NAMALWA (cell line): ENCODE measurements around the gene PSMC2.
"Not testable (repeated sequence)": the region's sequence is repeated elsewhere in the genome, so short reads cannot be mapped to it uniquely, and the experiment has no call there.

ENCODE experiments used
- DNase-seq: peaks from one replicate; pipeline ENCODE4 v3.0.0-alpha.2; 2015; ENCODE audit warnings: low spot score

PSMC2 gene

DNA sequence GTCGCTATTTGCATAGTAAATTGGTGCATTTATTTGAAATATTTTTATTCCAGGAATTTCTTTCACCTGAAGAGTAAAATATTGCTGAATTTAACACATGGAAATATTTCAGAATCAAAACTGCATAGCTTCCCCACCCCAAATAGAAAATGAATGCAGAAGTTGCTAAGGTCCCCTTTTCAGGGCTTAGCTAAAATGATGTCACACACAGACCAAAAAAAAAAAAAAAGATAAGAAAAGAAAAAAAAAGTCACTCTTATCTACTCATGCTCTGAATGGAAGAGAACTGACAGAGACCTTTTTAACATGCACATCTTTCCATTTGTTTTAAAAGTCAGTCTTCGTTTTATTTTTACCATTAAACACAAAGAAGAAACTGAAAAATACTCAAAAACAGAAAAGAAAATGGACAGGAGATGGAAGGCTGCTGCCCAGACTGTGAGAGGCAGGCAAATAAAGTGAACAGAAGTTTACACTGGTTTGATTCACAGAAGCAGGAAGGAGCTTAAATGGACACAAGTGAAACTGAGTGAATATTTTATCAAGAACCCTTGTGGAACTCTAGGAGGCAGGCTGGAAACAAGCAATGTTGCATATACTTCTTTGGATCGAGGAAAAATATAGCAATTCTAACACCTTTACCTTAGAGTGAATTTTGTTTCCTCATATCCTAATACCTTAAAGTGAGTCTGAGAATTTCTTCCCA, 32.0 kb downstream of the PSMC2 start:
- DNase-seq: peak; percentile 38

DNA sequence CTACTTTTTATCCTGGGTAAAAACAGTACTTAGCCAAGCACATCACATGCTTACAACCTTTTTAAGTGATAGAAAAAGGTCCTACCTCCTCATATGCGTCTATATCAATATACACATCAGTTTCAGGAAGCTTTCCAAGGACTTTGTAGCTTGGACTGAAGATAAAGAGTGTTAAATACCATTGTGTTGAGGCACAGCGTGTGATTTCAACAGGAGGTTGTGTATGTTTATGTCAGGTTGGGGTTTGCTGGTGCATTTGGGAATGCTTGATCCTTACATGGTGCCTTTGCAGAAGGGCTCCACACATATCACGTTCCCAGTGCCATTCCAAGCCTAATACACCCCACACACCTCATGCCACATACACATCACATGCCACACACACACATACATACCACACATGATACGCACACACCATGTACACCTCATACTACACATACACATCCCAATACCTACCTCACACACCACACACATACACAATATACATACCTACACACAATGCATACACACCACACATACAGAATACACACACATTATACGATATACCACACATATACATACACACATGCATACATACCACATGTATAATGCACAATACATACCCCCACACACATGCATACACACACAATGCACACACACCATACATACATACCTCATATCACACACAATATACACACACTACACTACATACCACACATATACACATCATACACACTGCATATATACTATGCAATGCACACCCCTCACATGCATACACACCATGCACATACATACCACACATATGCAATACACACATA, 33.1 kb downstream of the PSMC2 start:
- DNase-seq: no peak

DNA sequence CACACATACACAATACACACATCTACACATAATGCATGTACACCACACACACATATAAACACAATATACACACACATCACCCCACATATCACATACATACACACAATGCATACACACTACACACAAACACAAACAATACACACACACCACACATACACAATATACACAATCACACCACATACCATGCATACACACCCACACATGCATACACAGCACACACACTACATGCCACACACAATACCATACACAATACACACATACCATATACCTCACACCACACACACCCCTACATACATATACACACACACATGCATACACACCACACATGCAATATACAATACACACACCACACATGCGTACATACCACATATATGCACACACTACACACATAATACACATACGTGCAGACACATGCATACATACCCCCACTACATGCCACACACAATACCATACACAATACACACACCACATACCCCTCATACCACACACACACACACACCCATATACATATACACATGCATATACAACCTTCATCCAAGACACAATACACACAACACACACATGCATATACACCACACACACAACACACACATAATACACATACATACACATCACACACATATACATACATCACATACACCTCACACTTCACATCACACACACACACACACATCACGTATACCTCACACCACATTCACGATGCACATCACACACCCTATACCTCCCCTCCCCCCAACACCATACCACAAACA, 34.0 kb downstream of the PSMC2 start:
- DNase-seq: no peak

DNA sequence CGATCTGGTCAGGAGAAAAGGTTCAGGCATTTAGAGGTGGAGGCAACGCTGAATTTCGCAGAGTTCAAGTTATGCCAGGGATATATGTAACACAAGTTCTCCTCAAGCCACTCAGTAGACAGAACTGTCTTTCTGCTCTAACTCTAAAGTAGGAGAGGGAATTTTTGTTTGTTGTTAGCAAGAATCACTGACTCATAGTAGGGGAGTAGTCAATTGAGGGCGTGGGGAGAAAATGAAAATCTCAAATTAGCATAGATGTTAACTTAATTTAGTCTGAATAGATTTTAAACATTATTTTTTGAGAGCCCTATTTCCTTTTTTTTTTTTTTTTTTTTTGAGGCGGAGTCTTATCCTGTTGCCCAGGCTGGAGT, 34.6 kb downstream of the PSMC2 start:
- no peak for DNase-seq

DNA sequence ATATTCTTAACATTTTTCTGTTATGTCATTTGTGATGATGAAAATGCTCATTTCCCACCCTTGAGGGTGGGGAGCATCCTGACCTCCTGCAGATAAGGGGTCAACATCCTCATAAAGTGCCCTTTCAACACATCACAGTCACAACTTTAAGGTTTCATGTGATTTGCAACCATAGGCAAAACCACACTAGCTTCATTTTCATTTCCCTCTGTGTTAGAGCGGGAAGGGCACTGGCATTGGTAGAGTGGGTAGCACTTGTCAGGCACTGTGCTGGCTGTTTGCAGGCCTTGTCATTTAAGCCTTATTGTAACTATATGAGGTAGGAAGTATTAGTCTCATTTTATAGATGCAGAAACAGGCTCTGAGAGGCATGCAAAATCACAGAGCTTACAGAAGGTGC, 39.8 kb downstream of the PSMC2 start:
- no peak for DNase-seq

DNA sequence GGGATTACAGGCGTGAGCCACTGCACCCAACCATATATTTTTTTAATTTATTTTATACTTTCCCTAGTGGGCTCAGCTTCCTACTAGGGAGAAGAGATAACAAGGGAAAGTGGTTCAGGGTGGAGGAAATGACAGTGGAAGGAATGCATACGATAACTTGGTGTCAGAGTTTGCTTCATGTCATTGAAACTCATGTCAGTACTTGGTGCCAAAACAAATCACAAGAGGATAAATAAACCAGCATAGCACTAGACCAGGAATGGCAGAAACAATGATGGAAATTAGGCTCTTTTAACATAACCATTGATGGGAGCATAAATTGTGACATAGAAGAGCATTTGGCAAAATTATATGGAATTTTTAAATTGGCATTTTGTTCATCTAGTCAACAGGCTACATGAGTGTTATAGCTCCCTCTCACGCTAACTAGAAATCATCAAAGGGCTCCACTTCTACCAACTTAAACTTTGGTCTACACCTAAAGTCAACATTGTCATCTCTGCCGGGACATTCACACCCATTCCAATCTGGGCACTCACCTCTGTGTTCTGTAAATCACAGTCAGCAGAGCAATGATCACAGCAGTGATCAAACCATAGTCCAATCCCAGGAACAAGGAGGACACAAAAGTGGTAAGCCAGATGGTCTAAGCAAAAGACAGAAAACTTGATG, 41.2 kb downstream of the PSMC2 start:
- DNase-seq: no peak

DNA sequence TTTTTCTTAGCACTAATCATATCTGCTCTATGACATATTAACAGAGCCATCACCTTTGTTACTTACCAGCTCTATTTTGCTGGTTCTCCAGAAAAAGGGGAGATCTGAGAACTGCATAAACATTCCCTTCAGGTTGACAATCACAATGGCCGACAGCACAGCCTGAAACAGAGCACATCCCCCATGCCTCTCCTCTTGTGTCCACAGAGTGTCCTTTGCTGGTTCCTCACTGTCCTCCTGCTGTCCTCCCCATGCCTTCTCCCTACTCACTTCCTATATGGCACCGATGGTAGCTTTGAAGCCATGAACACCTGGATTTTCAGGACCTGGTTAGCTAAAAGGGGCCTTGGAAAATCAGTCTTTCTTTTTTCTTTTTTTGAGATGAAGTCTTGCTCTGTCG, 41.8 kb downstream of the PSMC2 start:
- DNase-seq: no peak

DNA sequence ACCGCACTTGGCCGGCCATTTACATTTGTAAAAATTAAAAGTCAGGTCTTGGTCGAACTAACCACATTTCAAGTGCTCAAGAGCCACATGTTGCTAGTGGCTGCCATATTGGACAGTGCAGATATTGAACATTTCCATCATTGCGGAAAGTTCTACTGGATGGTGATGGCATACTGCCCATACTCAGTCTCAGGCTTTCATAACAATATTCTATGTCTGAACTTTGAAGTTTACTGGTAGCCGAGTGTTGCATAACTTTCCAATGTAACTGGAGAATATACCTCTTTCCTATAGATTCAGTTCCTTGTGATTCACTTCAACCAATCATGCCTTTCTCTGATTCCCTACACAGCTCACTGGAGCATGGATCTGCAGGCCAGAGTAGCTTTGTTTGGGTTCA, 43.7 kb downstream of the PSMC2 start:
- no peak for DNase-seq

DNA sequence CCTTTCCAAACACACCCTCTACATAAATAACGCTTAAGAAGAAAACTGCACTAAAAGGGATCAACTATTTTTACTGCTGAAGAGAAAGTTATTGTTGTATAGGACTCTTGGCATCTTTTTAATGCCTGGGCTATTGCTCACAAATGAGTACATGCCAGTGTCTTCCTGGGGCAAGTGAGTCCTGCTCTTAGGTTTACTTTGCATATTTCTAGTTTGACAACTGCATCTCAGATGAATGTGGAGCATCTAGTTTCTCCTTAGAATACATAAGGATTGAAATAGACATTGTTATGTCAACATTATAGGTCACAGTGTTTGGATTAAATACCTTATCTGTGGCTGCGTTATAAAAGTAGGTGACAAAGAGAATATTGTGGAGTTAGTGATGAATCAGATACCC, 44.5 kb downstream of the PSMC2 start:
- DNase-seq: no peak

DNA sequence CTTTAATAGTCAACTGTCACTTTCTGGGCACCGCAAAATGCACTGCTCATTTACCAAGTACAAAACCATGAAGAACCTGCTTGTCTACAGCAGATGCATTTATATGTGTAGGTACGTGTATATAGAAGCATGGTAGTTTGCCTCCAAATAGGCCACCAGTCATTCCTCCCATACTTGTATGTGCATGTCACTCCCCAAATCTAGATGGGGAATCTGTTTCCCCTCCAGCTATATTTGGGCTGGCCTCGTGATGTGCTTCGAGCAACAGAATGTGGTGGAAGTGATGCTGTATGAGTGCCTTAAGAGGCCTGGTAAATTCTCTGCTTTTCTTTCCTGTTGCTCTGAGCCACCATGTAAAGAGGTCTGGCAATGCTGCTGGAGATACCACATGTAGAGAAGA, 47.1 kb downstream of the PSMC2 start:
- DNase-seq: no peak

DNA sequence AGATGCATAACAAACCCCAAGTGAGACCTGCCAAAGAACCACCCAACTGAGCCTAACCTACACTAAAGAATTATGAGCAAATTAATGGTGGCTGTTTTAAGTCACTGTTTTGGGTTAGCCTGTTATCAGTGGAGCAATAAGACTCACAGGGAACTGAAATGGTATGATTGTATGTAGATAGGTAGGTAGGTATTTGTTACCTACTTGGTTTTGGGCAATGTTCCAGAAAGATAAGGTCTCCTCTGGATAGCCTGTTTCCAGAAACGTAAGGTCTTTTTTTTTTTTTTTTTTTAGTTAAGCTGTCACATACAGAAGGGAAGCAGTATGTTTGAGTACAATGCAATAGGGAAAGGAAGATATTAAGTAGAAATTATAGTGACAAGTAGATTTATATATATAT, 47.6 kb downstream of the PSMC2 start:
- no peak for DNase-seq

DNA sequence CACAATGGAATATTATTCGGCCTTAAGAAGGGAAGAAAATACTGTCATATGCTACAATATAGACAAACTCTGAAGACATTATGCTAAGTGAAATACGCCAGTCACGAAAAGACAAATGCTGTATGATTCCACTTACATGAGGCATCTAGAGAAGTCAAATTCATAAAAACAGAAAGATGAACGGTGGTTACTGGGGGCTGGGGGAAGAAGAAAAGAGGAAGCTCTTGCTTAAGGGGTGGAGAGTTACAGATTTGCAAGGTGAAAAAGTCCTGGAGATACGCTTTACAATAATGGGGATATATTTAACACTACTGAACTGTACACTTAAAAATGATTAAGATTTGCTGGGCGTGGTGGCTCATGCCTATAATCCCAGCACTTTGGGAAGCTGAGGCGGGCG, 49.0 kb downstream of the PSMC2 start:
- no peak for DNase-seq

DNA sequence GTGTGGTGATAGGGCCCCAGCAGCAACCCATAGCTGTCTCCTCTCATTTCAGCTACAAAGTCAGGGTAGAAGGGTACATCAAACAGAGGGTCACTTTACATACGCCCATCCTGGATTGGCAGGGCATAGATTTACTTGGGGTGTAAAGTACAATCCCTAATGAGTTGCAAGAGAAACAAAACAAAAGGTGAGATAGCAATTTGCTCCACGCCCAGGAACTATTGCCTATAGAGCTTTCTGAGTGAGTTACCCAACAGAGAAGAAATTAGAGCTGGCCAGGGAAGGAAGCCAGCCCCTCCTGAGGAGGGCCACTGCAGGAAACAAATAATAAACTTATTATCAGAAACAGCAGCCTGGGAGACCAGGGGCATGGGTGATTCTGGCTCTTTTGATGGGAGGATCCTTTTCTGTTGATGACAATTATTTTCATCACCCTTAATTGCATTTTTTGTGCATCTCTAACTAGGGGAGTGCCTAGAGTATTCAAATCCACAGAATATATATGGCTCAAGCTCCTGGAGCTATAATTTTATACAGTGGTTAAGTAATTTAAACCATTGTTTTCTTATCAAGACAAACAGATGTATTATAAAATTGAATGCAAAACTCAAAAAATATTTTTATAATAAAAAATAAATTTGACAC, 51.2 kb downstream of the PSMC2 start:
- no peak for DNase-seq

DNA sequence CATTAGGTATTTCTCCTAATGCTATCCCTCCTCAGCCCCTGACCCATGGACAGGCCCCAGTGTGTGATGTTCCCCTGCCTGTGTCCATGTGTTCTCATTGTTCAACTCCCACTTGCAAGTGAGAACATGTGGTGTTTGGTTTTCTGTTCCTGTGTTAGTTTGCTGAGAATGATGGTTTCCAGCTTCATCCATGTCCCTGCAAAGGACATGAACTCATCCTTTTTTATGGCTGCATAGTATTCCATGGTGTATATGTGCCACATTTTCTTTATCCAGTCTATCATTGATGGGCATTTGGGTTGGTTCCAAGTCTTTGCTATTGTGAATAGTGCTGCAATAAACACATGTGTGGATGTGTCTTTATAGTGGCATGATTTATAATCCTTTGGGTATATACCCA, 52.2 kb downstream of the PSMC2 start:
- not testable (repeated sequence) for DNase-seq

DNA sequence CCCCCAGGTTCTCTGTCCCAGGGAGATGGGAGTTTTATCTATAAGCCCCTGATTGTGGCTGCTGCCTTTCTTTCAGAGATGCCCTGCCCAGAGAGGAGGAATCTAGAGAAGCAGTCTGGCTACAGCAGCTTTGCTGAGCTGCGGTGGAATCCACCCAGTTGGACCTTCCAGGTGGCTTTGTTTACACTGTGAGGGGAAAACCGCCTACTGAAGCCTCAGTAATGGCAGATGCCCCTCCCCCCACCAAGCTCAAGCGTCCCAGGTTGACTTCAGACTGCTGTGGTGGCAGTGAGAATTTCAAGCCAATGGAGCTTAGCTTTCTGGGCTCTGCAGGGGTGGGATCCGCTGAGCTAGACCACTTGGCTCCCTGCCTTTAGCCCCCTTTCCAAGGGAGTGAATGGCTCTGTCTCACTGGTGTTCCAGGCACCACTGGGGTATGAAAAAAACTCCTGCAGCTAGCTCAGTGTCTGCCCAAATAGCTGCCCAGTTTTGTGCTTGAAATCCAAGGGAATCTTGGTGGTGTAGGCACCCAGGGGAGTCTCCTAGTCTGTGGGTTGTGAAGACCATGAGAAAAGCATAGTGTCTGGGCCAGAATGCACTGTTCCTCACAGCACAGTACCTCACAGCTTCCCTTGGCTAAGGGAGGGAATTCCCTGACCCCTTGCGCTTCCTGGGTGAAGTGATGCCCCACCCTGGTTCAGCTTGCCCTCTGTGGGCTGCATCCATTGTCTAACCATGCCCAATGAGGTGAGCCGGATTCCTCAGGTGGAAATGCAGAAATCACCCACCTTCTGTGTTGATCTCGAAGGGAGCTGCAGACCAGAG, 58.6 kb downstream of the PSMC2 start:
- DNase-seq: not testable (repeated sequence)

DNA sequence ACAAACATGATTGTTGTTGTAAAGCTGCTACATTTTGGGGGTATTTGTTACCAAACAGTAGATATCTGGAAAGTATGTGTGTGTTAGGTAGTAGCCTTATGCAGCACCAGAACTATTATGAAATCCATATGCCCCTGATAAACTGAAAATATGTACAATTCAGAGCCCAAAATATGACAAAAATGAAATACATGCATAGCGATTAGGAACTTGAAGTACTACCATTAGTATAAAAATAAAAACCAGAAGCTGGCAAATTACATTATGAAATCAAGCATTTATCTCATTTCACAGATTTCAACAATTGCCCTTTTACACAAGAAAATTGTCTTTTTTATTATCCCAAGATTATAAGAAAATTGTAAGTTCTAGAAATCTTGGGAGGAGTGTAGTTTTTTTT, 64.7 kb downstream of the PSMC2 start:
- DNase-seq: no peak

DNA sequence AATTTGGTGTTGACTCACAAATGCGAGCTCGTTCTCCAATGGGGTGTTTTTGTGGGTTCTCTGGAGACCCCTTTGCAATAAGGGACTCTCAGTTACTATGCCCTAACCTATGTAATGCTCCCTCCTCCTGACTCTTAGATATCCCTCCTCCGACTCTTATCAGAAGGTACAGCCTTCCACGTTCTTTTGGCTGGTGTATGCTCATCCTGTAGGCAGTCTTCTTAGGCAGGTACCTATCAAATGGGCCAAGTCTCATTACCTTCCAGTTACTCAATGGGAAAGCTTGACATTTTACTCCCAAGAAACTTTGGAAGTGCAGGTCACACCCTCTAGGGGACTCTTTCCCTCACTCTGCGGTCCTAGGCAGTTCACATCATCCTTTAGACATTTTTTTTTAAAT, 66.0 kb downstream of the PSMC2 start:
- no peak for DNase-seq

DNA sequence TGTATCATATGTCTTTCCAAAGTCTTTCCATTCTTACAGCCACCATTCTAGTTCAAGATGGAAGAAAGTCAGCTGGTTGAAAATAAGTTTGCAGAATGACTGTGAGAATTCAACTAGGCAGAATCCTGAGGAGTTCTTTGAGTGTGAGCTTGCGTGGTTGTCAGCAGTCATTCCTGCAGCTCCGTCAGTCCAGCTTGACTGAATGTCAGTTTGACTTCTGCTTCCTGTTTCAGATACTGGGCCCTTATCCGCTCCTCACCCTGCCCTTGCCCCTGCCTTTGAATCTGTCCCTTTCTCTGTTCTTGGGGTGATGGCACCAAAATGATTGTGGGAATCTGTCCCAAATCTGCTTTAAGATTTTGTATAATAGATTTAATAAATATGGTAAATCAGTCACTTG, 70.8 kb downstream of the PSMC2 start:
- DNase-seq: no peak
